ENCODE results near the gene FAM81A.
"Not testable (repeated sequence)": the region's sequence is repeated elsewhere in the genome, so short reads cannot be mapped to it uniquely, and the experiment has no call there.

The FAM81A gene

GRCh38 chr15:59461521-59461920 lies 23.5 kb downstream of the FAM81A start:
- TF ChIP-seq CTCF (IDR thresholded peaks at IDR 0.05; ENCODE audit: low read depth, low read length): no peak
- no peak for TF ChIP-seq EZH2phosphoT487 (IDR thresholded peaks at IDR 0.05; ENCODE audit: low read depth)

GRCh38 chr15:59473226-59473625 lies 35.2 kb downstream of the FAM81A start:
- Histone ChIP-seq H3K4me3 (ENCODE audit: low read length) (no peak overlapping the region), H4K20me1 (ENCODE audit: insufficient read depth, low read length) (no peaks in the 10 kb centered on the region)

More at GRCh38 chr15:59461521-59461920, 23.5 kb downstream of the FAM81A start:
- no peaks in the 10 kb centered on the region for H4K20me1 ChIP-seq (ENCODE audit: insufficient read depth, low read length)
- H3K4me3 ChIP-seq (ENCODE audit: low read length): no peak overlapping the region
- no peaks in the 10 kb centered on the region for H3K27me3 ChIP-seq (ENCODE audit: low read depth, low read length)
- H2AFZ ChIP-seq (ENCODE audit: low read depth, low read length): no peak overlapping the region
- no peak overlapping the region for H3K27ac ChIP-seq (ENCODE audit: low read length)
- H3K9ac ChIP-seq (ENCODE audit: low read length): no peak overlapping the region
- peaks cover 29% of the 10 kb centered on the region for H3K36me3 ChIP-seq (replicated peaks; ENCODE audit: low read depth, low read length)
- no peaks in the 10 kb centered on the region for H3K79me2 ChIP-seq (ENCODE audit: low read length)
- H3K4me2 ChIP-seq (ENCODE audit: low read length): no peak overlapping the region
- H3K4me1 ChIP-seq (ENCODE audit: low read length): peaks cover 7% of the 10 kb centered on the region
- H3K9me3 ChIP-seq (ENCODE audit: insufficient read depth, low read length): 0 out of 2 replicates have a peak, but pooled peaks cover 5% of the 10 kb centered on the region

GRCh38 chr15:59475161-59475560 lies 37.2 kb downstream of the FAM81A start:
- H3K27me3 ChIP-seq (ENCODE audit: low read depth, low read length); H4K20me1 ChIP-seq (ENCODE audit: insufficient read depth, low read length); H3K36me3 ChIP-seq (replicated peaks; ENCODE audit: low read depth, low read length); H3K4me2 ChIP-seq (ENCODE audit: low read length); H3K4me1 ChIP-seq (ENCODE audit: low read length); H3K9me3 ChIP-seq (ENCODE audit: insufficient read depth, low read length); H3K9ac ChIP-seq (ENCODE audit: low read length); H3K27ac ChIP-seq (ENCODE audit: low read length); H3K4me3 ChIP-seq (ENCODE audit: low read length); H3K79me2 ChIP-seq (ENCODE audit: low read length); H2AFZ ChIP-seq (ENCODE audit: low read depth, low read length): not testable (repeated sequence)

More at GRCh38 chr15:59473226-59473625, 35.2 kb downstream of the FAM81A start:
- no peaks in the 10 kb centered on the region for H3K79me2 ChIP-seq (ENCODE audit: low read length)
- H3K4me2 ChIP-seq (ENCODE audit: low read length): no peak overlapping the region
- no peak overlapping the region for H3K27ac ChIP-seq (ENCODE audit: low read length)
- no peaks in the 10 kb centered on the region for H3K36me3 ChIP-seq (replicated peaks; ENCODE audit: low read depth, low read length)
- no peaks in the 10 kb centered on the region for H3K9me3 ChIP-seq (ENCODE audit: insufficient read depth, low read length)
- TF ChIP-seq CTCF (IDR thresholded peaks at IDR 0.05; ENCODE audit: low read depth, low read length) (no peak), EZH2phosphoT487 (IDR thresholded peaks at IDR 0.05; ENCODE audit: low read depth) (no peak)
- H3K27me3 ChIP-seq (ENCODE audit: low read depth, low read length): no peaks in the 10 kb centered on the region
- peaks cover 8% of the 10 kb centered on the region for H3K4me1 ChIP-seq (ENCODE audit: low read length)
- no peak overlapping the region for H3K9ac ChIP-seq (ENCODE audit: low read length)
- H2AFZ ChIP-seq (ENCODE audit: low read depth, low read length): no peak overlapping the region

- Histone ChIP-seq H3K9me3 (ENCODE audit: insufficient read depth, low read length) (no peaks in the 10 kb centered on the region), H3K27me3 (ENCODE audit: low read depth, low read length) (no peaks in the 10 kb centered on the region), H3K4me2 (ENCODE audit: low read length) (no peak overlapping the region), H3K4me1 (ENCODE audit: low read length) (peaks cover 23% of the 10 kb centered on the region), H3K4me3 (ENCODE audit: low read length) (no peak overlapping the region), H3K79me2 (ENCODE audit: low read length) (no peaks in the 10 kb centered on the region), H2AFZ (ENCODE audit: low read depth, low read length) (no peak overlapping the region), H3K36me3 (replicated peaks; ENCODE audit: low read depth, low read length) (no peaks in the 10 kb centered on the region), H3K27ac (ENCODE audit: low read length) (no peak overlapping the region), H3K9ac (ENCODE audit: low read length) (no peak overlapping the region), H4K20me1 (ENCODE audit: insufficient read depth, low read length) (no peaks in the 10 kb centered on the region)
- no peak for TF ChIP-seq EZH2phosphoT487 (IDR thresholded peaks at IDR 0.05; ENCODE audit: low read depth)
- TF ChIP-seq CTCF (IDR thresholded peaks at IDR 0.05; ENCODE audit: low read depth, low read length): no peak
Measured at GRCh38 chr15:59484399-59484798, 46.4 kb downstream of the FAM81A start.

GRCh38 chr15:59485036-59485435 lies 47.0 kb downstream of the FAM81A start:
- Histone ChIP-seq H3K79me2 (ENCODE audit: low read length) (no peaks in the 10 kb centered on the region), H3K27me3 (ENCODE audit: low read depth, low read length) (peaks cover 3% of the 10 kb centered on the region; the same call in 1 of the 2 replicates), H3K4me2 (ENCODE audit: low read length) (no peak overlapping the region), H4K20me1 (ENCODE audit: insufficient read depth, low read length) (no peaks in the 10 kb centered on the region), H3K9ac (ENCODE audit: low read length) (no peak overlapping the region), H3K4me1 (ENCODE audit: low read length) (peaks cover 23% of the 10 kb centered on the region), H3K4me3 (ENCODE audit: low read length) (no peak overlapping the region), H3K36me3 (replicated peaks; ENCODE audit: low read depth, low read length) (no peaks in the 10 kb centered on the region), H2AFZ (ENCODE audit: low read depth, low read length) (no peak overlapping the region), H3K9me3 (ENCODE audit: insufficient read depth, low read length) (no peaks in the 10 kb centered on the region), H3K27ac (ENCODE audit: low read length) (no peak overlapping the region)
- TF ChIP-seq CTCF (IDR thresholded peaks at IDR 0.05; ENCODE audit: low read depth, low read length) (no peak), EZH2phosphoT487 (IDR thresholded peaks at IDR 0.05; ENCODE audit: low read depth) (no peak)

- H3K27ac ChIP-seq (ENCODE audit: low read length); H4K20me1 ChIP-seq (ENCODE audit: insufficient read depth, low read length); H3K79me2 ChIP-seq (ENCODE audit: low read length); H3K36me3 ChIP-seq (replicated peaks; ENCODE audit: low read depth, low read length); H2AFZ ChIP-seq (ENCODE audit: low read depth, low read length); H3K9ac ChIP-seq (ENCODE audit: low read length); H3K27me3 ChIP-seq (ENCODE audit: low read depth, low read length); H3K9me3 ChIP-seq (ENCODE audit: insufficient read depth, low read length); H3K4me3 ChIP-seq (ENCODE audit: low read length); H3K4me2 ChIP-seq (ENCODE audit: low read length): not testable (repeated sequence)
- H3K4me1 ChIP-seq (ENCODE audit: low read length): peaks cover 13% of the 10 kb centered on the region
Measured at GRCh38 chr15:59489485-59489884, 51.5 kb downstream of the FAM81A start.

All from OCI-LY3 (cell line).